GM18499 (cell line): ENCODE data around the gene UBD.

ENCODE experiments used
- ATAC-seq: cut with Tn5 transposase; IDR thresholded peaks from one replicate; pipeline ENCODE4 v1.9.1; 2021; ENCODE audit warnings: moderate number of reproducible peaks; ENCODE audit not compliant: insufficient read depth, unreplicated experiment

UBD gene

DNA sequence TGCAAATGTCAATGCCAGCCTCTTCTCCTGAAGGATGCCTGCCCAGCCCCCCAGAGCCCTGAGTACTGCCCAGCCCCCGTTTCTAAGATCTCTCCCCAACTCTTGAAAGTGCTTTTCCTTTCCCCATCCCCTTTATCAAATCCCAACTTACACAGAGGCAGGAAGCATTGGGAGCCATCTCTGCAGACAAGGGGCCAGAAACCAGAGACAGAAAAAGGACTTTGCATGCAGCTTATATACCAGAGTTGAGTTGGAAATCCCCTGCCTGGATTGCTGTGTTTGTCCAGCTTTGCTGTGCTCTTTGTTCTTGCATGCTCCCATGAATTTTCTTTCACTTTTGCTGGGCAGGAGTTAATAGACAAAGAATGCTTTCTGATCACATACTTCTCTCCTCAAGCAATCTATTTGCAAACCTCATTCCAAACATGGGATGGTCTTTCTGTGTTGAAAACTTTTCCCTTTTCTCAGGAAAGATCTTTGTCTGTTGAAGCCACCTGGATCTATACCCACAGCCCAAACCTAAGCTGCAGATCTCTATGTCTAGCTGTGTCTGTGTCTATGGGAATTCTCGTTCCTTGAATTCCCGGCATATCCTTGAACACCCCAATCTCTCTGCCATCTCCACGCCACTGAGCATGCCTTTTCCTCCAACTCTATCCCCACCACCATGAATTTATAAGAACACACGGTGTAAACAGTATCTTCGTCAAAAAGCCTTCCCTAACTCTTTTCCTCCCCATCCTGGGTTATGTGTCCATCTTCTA lies at the start of gene UBD:
UBD (minus strand) TSS at position 209 of the 764 bp plus-strand sequence; CDS start at position 178, 31 bp downstream.
- no peak for ATAC-seq

DNA sequence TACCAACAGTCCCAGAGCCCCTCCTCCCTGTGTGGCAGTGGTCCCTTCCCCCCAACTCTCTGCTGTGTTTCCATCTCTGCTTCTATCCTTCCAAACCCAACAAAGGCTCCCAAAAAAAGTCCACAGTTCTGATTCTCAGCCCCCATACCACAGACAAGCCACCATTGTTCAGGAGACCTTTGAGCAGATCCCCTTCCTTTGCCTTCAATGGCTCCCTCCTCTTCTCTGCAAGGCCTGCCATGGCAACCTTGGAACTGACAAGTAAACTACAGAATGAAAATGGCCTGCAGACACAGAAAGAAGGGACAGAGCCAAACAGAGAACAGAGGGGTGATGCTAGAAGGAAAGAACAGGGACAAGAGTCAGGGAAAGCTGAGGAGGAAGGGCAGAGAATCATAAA lies 48.6 kb upstream of the UBD start:
- no peak for ATAC-seq

- no peak for ATAC-seq
Measured at GRCh38 chr6:29603930-29604329, 44.4 kb upstream of the UBD start.

- ATAC-seq = no peak
Measured at GRCh38 chr6:29603456-29603855, 43.9 kb upstream of the UBD start.

- ATAC-seq = no peak
Measured at GRCh38 chr6:29602564-29603361, 43.2 kb upstream of the UBD start.

- no peak for ATAC-seq
Measured at GRCh38 chr6:29598172-29598747, 38.7 kb upstream of the UBD start.

GRCh38 chr6:29597184-29597583 lies 37.7 kb upstream of the UBD start:
- no peak for ATAC-seq

- ATAC-seq = no peak
Measured at GRCh38 chr6:29596381-29596900, 36.9 kb upstream of the UBD start.

- ATAC-seq = no peak
Measured at GRCh38 chr6:29593199-29593855, 33.8 kb upstream of the UBD start.

GRCh38 chr6:29591677-29592076 lies 32.1 kb upstream of the UBD start:
- no peak for ATAC-seq

- no peak for ATAC-seq
Measured at GRCh38 chr6:29590218-29590808, 30.8 kb upstream of the UBD start.

- ATAC-seq = no peak
Measured at GRCh38 chr6:29589423-29590048, 30.0 kb upstream of the UBD start.

DNA sequence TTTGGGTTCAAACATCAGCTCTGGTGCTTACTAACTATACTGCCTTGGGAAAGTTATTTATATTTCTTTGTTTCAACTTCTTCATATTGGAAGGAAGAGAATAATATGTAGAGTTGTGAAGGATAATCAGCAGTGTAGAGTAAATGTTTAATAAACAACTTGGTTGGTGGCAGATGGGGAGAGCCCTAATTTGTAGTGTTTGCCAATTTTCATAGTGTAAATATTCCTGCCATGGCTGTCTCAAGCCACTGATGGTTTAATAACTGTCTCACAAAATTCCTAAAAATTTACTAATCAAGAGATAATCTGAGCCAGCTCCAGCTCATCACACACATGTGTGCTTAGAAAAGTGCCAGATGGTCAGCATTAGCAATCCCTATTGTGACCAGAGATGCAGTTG lies 25.3 kb upstream of the UBD start, which contains the start of gene OR2H2:
OR2H2 (plus strand) TSS at position 301 of the 400 bp plus-strand sequence. CDS start 2,824 bp downstream, outside the sequence.
- ATAC-seq = no peak

DNA sequence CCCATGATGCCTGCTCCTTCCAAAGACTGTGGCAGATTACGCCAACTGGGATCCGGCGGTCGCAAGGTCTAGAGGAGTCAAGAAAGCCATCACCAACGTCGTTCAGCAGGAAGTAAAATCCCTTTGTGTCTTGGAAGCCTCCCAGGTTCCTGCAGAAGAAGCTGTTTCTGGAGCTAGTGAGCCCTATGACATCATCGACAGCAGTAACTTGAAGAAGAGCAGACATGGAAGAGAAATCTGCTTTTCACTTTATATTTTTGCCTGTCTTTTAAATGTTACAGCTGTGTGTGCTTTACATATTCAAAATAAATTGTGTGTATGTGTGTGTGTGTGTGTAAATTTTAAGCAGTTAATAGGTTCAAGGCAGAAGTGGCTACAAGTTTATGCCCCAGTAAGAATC lies 18.0 kb upstream of the UBD start:
- no peak for ATAC-seq

DNA sequence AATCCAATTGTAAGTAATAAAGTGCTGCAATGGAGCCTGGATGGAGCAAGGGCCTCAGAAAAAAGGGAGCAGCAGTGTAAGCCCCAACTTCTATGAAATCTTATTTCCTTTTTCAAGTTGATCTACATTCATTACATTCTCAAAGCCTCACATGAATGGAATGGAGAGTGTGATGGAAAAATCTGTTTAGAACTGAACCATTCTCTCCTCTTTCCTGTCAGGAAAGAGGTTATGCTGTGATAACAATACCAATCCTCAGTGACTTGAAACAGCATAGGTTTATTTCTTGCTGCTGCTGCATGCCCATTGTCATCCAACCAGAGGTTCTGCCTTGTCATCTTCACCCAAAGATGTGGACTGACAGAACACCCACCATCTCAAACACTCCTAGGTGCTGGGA lies 16.5 kb upstream of the UBD start:
- no peak for ATAC-seq

GRCh38 chr6:29567991-29568390 lies 8.5 kb upstream of the UBD start:
- no peak for ATAC-seq

DNA sequence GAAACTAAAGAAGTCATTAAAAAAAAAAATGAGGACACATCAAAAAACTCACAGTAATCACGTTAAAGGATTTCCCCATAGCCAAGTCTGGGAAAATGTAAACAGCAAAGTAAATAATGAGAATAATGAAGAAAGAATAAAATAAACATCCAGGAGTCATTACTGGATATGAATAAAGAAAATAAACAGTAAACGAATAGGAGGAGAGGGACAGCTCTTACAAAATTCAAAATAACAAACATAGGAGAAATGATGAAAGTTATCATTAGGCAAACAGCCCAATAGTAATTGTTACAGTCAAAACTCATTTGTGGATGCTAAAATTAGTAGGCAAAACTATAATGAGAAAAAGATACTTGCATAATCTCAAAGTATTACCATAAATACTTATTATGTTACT lies 8.0 kb upstream of the UBD start:
- no peak for ATAC-seq

- no peak for ATAC-seq
Measured at GRCh38 chr6:29566856-29567255, 7.3 kb upstream of the UBD start.

- no peak for ATAC-seq
Measured at GRCh38 chr6:29564875-29565274, 5.3 kb upstream of the UBD start.
